ENCODE results near the gene MRC1.

MRC1 gene

DNA sequence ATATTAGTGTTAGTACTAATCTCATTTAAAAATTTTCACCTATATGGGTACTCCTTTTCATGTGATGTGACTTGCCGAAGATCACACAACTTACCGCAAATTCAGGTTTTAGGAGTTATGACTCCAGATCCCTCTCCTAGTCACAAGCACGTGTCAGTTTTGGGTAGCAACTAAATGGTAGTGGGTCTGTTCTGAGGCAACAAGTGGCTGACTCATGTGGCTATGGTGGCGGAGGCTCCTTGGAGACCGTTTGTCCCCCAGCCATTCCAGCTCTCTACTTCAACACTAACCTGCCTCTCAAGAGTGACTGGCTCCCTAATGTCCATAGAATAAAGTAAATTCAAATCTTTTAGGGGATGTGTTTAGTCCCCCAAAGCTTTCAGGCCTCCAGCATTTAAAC is 39.5 kb downstream of the MRC1 start:
- no peak for DNase-seq

DNA sequence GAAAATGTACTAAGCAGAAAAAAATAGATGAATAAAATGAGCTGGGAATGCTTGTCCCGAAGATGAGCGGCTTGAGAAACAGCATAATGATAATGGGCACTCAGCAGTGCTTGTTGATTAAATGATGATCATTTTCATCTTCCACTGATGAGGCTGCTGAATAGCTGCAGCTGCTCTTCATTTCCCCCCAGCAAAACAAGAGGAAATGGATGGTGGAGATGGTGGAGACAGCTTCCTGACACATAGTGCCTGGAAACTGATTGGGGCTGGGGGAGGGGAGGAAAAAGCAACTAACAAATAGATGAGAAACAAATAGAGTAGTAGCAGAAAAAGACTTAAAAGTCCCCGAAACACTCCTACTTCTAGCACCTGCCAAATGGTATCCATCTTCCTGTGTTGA is 41.4 kb downstream of the MRC1 start:
- DNase-seq, result no peak

DNA sequence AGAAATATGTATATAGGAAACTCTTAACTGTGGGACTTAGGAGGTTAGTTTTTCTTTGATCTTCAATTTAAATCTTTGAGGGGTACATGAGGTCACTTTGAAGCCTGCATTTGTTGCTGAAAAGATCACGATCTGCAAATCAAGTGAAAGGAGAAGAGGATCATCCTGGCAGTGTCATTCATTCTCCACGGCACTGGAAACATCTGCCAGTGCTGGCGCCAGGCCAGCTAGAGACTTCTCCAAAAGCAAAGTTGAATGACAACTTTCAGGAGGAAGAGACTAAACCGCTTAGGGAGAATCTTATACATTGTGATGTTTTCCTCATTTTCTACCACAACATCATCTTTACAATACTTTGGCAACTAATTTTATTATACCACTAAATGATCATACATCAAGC is 42.5 kb downstream of the MRC1 start:
- no peak for DNase-seq

DNA sequence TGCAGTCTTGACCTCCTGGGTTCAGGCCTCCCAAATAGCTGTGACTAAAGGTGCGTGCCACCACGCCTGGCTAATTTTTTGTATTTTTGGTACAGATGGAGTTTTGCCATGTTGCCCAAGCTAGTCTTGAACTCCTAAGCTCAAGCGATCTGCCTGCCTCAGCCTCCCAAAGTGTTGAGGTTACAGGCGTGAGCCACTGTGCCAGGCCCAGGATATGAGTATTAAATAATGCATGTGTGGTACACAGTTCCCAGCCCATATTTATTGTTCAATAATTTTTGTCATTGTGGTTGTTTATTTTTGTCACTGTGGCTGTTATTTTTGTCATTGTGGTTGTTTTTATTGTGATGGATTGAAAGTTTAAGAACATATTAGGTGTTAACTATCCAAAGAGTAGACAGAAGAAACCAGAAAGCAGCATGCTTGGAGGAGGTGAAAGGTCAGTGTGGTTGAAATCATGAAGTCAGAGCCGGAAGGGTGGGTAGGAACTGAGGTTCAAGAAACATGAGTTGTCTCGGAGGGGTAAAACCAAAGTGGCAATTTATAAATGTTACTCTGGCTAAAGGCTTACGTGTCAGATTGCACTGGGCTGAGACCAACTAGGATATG is 45.0 kb downstream of the MRC1 start:
- DNase-seq, result no peak

DNA sequence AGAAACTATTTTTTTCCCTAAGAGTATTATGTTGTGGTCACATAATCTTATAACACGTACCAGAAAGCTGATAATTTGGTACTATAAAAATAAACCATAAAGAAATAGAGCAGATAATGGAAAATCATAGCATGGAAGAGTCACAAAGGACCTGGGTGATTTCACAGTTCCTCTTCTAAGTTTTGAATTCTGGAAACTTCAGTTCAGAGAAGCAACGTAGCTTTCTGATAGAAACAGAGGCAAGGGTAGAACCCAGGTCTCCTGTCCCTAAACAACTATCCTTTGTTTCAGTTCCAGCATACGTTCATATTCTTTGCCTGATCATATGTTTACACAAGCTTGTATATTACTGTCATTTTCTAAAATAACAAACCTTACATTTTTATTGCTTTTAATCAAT is 47.9 kb downstream of the MRC1 start:
- DNase-seq, result no peak

DNA sequence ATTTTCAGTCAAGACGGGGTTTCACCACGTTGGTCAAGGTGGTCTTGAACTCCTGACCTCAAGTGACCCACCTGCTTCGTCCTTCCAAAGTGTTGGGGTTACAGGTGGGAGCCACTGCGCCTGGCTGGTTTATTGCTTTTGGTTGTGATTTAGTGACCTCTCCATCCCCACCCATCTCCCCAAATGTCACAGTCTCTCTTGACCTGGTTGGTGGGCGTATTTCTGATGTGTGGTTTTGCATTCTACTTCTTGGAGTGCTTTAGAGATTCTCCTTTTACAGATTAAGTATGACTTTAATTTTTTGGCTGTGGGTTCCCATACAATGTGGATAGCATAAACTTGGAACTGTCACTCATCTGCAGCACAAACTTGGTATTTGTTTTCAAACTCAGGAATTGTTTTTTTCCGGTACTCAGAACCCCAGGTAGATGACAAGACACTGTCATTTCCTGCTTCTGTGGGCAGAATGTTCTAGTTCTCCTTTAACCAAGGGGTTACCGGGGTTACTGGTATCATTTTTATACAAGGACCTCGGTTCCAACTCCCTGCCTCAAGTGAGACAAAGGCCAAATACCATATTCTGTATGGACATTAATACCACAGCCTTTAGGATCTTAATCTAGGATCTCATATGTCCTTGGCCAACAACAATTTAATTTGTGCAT is 50.5 kb downstream of the MRC1 start:
- DNase-seq, result no peak

DNA sequence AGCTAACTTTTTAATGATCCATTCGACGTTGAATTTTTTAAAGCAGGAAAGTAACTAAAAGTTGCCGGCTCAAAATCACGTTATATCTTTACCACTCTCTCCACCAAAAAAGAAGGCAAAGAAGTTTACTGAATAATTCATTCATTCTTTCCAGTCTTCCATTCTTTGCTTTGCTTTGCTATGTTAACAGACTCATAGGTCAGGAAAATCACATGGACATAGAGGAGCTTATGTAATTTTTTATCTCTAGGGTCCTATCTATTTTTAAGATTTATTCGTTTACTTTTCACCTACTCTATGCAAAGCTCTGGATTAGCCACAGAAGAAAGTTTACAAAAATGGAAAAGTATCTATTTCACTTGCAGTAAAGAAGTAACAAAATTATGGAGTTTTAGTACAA is 52.6 kb downstream of the MRC1 start:
- no peak for DNase-seq

DNA sequence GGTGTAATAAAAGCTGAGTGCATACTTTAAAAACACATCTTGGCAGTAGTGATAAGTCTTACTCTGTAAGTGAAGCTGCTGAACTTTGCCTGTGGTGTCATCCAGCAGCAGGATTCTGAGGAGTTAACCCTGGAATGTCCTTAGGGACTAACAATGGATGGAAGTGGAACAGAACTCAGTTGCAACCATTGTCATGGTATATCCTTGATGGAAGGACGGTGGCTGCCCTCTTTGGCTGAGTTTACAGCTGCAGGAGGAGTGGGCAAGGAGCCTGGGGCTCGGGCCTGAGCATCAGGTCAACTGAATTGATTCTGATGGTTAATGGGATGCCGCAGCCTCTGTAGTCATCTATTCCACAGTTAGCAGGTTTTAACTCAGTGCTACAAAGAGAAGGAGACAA is 56.2 kb downstream of the MRC1 start:
- no peak for DNase-seq

DNA sequence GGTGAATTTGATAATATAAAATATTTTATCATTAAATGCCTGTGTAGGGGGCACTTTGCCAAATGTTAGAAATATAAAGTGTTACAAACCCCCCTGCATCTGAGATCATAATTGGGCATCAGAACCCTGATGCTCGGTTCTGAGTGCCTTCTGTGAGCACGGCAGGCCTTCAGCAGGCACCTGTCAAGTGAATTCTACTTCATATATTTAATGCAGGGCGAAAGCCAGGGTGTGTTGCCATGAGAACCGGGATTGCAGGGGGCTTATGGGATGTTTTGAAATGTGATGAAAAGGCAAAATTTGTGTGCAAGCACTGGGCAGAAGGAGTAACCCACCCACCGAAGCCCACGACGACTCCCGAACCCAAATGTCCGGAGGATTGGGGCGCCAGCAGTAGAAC is 57.2 kb downstream of the MRC1 start:
- no peak for DNase-seq

DNA sequence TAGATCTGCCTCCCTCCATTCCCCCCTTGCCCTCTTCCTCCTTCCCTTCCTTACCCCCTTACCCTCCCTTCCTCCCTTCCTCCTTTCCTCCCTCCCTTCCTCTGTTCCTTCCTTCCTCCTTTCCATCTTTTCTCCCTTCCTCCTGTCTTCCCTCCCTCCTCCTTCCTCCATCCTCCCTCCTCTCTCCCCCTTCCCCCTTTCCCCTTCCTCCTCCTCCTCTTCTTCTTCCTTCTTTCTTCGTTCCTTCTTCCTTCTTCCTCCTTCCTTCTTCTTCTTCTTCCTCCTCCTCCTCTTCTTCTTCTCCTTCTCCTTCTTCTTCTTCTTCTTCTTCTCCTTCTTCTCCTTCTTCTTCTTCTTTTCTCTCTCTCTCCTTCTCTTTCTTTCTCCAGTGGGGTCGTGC is 57.9 kb downstream of the MRC1 start:
- DNase-seq, result no peak

DNA sequence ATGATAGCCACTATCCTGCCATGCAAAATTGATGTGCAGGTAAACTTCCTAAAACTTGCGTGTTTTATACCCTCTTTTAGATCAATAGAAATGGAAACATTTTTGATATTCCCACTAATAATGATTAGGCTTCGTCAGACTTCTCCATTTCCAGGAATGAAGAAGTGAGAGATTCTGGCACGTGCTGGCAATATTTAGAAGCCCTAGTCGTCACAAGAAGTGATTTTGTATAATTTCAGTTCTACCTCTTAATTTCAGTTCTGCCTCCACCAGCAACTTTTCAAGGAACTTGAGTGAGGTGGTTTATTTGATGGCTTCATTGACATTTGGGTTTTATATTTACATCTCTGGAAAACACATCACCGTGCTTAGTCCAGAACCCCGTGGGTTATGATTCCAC is 61.9 kb downstream of the MRC1 start:
- DNase-seq, result no peak

DNA sequence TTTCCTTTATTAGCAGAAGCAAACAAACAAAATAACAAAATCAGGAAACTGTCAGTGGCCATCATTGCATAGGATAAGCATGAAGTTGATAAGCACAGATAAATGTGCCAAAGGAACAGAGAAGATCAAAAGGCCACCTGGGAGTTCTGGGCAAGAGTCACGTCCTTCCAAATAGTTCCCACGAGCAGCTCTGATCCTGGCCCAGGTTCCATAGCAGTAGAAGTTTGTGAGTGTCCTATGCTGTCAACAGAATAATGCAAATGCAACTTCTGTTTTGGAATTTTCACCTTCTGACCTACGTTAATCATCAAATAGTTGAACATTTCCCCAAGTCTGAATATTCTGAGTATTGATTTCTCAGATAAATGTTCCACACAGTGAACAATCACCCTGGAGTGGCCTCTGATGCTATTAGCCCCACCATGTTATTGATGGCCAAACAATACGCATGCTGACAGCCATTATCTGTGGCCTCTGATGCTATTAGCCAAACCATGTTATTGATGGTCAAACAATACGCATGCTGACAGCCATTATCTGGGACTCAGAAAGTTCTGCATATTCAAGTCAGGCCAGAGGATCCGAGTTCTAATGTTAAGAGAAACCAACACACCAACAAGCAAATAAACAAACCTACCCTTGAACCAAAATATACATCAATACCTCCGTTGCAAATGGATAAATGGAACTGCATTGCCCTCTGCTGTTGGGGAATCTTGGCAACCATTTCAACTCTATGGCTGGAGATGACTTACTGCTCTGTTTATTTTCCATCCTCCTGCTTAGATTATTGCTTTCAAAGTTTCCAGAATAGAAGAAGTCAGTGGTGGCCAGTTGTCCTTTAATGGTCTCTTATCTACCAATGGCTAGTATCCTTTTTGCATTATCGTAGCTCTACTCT is 63.3 kb downstream of the MRC1 start:
- no peak for DNase-seq

DNA sequence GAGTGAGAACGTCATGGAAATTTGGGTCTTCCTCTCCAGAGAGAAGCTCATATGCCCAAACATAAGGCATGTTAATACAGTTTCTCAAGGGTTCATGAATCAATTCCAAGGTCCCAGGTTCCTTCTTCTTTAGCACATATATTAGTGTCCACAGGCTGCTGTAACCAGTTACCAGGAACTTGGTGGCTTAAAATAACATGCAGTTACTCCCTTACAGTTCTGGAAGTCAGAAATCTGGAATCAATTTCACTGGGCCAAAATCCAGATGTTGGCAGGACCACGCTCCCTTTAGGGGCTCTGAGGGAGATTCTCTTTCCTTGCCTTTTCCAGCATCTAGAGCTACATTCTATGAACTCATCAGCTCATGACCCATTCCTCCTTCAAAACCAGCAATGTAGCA is 64.8 kb downstream of the MRC1 start:
- DNase-seq, result no peak

DNA sequence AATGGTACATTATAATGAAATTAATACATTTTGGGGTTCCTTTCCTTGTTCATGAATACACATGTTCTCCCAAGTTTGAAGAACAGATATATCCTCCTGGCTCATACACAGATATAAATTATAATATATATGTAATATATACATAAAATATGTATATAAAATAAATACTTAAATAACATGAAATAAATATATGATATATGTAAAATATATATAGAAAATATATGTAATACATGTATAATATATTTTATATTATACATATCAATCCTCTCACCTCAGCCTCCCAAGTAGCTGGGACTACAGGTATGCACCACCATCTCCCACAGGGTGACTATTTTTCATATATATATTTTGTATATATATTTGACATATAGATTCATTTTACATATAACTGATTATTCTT is 68.0 kb downstream of the MRC1 start:
- no peak for DNase-seq

DNA sequence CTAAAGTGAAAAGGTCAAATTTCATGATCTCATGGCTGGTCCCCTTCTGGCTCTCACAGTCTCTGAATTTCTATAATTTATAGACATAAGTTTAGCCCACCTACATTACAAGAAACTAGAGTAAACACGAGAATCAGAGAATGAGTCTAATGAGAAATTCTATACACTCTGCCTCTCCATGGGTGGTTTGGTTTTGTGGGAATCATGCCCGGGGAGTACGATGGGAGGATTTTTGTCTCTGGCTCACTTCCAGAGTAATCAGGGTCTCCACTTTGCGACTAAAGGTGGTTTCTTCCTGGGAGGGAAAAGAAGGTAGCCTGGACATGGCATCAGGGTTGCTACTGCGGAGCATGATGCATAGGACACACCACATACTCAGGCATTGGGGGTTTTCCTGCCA is 69.7 kb downstream of the MRC1 start:
- DNase-seq, result no peak

DNA sequence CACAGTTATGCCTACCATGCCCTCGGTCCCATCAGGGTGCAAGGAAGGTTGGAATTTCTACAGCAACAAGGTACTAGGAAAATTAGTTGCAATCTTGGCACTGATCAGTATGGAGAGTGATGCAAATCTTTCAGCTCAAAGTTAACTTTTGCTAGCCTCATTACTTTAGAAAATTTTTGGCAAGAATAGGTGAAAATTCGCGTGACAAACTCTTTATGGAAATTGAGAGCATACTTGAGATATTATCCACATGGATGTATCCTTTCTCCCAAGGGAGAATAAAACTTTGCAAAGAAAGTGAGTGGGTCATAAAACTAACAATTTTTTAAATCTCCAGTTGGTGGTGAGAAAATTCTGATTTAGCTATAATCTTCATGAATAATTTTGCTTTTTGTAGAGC is 71.5 kb downstream of the MRC1 start:
- no peak for DNase-seq

DNA sequence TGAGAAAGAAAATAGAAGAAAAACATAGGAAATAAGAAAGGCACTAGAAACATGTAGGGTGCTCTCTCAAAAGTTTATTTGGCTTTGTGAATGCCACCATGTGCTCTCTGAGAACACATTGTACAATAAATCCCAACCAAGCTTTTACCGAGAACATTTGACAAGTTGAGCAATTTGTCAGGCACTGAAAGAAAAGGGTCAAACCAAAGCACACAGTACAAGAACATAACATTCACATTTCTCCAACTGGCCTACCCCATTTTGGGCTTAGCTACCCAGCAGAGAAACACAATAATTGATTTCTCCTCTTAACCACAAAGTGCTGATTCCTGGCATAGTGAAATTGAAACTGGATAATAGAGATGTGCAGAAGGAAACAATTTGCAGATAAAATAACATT is 73.4 kb downstream of the MRC1 start:
- DNase-seq, result no peak

DNA sequence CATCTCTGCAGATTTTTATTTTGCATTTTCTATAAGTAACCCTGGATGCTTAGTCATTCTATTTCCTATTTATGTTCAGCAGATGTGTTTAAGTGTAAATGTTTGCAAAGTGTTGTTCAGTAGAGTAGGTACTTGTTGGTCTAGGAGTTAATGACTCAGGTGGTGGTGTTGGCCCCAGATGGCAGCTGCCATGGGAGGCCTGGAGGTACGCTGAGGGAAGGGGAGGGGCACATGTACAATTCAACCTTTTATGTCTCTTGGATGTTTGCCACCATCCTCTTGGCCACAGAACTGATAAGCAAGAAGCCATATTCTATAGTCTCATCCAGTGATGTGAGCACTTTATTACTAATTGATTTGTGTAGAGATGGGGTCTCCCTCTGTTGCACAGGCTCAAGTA is 74.5 kb downstream of the MRC1 start:
- no peak for DNase-seq

DNA sequence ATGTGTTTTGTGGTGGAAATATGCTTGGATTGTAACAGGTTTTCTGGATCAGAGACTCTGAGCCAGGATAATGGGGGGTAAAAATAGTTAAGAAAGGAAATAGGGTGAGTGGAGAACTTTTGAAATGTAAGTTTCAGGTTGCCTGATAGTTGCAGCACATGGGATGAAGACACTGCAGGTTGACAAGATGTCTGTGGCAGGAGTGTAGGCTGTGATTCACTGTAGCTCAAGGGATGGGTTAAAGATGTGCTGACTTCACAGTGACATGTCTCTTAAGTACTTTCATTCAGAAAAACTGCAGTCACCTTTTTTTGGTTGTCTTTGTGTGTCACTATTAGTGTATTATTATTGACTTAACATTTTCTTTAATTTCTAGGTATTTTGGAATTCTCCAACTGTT is 79.0 kb downstream of the MRC1 start:
- no peak for DNase-seq

DNA sequence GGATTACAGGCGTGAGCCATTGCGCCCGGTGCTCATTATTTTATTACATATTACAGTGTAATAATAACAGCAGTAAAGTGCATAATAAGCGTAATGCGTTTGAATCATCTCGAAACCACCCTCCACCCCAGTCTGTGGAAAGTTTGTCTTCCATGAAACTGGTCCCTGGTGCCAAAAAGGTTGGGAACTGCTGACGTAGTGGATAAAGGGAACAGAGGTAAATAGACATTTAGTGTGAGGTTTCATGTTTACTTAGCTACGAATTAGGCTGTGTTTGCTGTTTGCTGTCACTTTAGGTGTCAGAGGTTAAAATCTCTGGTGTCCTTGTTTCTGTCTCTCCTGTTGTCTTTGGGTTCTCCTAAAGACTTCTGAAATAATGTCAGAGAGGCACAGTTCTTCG is 82.3 kb downstream of the MRC1 start:
- DNase-seq, result no peak

DNA sequence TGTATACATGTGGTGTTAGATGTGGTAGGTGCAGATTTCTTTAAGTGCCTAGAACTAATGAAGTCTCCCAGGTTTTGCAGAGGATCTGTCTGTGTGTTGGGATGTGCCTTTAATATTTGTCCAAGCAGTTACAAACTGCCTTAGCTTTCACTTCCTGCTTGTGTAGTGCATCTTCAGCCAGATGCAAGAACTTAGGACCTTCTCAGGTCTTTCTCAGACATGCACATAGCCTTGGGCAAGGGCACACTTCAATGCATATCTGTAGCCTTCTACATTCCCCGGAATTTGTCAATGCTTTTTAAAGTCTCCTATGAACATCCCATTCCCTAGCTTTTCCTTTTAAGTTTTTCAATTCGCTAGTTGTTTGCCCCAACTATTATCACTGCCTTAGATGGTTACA is 95.4 kb downstream of the MRC1 start:
- DNase-seq, result no peak

DNA sequence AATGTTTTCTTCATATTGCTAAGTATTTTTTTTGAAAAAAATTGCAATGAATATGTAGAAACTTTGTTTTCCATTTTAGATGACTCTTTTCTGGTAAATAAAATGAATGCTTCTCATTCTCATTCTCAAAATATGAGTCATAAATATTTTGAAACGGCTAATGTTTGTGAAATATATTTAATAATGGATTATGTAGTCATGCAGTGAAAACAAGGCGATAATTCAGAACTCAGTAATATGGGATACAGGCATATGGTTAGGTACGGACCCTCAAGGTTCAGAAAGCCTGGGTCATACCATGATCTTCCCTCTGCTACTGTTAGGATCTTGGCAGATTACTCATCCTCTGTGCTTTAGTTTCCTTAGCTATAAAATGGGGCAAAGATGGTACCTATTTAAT is 96.3 kb downstream of the MRC1 start:
- no peak for DNase-seq

DNA sequence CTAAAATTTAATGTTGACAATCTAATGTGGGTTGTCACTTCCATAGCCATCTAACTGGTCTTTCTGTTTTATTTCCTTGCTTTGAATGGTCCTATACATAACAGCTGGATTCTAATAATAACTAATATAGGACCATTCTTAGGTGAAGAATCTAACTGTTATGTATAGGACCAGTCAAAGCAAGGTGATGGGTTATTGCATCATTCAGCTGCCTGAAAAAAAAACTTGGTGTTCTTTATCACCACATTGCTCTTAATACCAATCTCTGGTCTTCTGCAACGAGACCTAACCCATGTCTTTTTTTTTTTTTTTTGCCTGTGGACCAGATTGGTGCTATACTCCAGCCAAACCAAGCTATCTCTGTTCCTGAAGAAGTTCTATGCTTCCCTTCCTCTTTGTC is 96.9 kb downstream of the MRC1 start:
- DNase-seq, result no peak

DNA sequence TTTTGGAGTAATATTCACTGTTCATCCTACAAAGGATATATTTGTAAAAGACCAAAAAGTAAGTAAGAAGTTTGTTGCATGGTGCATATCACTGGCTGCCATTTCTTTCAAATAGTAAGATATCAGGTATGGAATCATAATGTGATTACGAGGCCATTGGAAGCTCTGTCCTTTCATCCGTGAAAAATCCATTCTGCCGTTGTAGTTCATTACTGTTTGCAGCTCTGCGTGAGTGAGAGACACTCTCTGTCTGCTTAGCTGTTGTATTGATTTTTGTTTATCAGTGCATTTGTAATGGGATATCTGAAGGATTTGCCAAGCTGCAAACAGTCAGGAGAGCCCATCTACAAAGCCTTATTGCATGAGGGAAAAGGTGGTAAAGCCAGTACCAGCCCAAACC is 98.5 kb downstream of the MRC1 start:
- no peak for DNase-seq
